ENCODE data around the gene SPIRE1. TPM values are rescaled to one million over a fixed set of nuclear protein-coding genes. Genes with fewer than 3 reads are reported as not detected.

Gene SPIRE1
- total RNA-seq, 6 experiments from 2014 or later: 22.2 to 33.7 (median 28.2) TPM

DNA sequence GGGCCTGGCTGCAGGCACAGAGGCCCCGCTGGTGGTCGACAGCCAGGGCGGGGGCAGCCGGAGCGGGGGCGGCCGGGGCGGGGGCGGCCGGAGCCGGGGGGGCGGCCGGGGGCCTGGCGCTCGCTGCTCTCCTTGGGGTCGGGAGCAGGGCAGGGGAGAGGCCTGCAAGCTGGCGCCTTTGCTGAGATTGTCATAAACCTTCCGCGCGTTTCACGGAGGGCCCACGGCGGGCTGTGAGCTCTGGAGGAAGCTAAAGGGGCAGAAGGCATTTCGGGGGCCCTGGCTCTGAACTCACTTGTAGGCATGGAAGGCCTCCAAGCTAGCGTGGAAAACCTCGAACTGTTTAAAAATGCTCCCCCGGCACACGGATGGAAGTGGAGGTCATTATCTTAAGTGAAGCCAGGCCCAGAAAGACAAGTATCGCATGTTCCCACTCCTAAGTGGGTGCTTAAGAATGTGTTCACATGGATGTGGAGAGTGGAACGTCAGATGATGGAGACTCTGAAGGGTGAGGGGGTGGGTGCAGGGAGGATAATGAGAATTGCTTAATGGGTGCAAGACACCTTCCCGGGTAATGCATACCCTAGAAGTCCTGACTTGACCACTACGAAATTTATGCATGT, 249.5 kb downstream of the SPIRE1 start:
- Mint-ChIP-seq H3K36me3 (ENCODE audit: low read depth) (peaks cover 12% of the 10 kb centered on the region), H3K27ac (peak overlapping the region; percentile 90), H3K9me3 (no peaks in the 10 kb centered on the region), H3K4me1 (ENCODE audit: low read depth) (peaks cover 64% of the 10 kb centered on the region), H3K27me3 (ENCODE audit: insufficient read depth) (no peaks in the 10 kb centered on the region; the same call in 1 of the 2 replicates), H3K4me3 (peak overlapping the region; percentile 98)
- no peak for DNase-seq
- TF ChIP-seq, protein P1, sequence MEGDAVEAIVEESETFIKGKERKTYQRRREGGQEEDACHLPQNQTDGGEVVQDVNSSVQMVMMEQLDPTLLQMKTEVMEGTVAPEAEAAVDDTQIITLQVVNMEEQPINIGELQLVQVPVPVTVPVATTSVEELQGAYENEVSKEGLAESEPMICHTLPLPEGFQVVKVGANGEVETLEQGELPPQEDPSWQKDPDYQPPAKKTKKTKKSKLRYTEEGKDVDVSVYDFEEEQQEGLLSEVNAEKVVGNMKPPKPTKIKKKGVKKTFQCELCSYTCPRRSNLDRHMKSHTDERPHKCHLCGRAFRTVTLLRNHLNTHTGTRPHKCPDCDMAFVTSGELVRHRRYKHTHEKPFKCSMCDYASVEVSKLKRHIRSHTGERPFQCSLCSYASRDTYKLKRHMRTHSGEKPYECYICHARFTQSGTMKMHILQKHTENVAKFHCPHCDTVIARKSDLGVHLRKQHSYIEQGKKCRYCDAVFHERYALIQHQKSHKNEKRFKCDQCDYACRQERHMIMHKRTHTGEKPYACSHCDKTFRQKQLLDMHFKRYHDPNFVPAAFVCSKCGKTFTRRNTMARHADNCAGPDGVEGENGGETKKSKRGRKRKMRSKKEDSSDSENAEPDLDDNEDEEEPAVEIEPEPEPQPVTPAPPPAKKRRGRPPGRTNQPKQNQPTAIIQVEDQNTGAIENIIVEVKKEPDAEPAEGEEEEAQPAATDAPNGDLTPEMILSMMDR (IDR thresholded peaks at IDR 0.05): no peak

DNA sequence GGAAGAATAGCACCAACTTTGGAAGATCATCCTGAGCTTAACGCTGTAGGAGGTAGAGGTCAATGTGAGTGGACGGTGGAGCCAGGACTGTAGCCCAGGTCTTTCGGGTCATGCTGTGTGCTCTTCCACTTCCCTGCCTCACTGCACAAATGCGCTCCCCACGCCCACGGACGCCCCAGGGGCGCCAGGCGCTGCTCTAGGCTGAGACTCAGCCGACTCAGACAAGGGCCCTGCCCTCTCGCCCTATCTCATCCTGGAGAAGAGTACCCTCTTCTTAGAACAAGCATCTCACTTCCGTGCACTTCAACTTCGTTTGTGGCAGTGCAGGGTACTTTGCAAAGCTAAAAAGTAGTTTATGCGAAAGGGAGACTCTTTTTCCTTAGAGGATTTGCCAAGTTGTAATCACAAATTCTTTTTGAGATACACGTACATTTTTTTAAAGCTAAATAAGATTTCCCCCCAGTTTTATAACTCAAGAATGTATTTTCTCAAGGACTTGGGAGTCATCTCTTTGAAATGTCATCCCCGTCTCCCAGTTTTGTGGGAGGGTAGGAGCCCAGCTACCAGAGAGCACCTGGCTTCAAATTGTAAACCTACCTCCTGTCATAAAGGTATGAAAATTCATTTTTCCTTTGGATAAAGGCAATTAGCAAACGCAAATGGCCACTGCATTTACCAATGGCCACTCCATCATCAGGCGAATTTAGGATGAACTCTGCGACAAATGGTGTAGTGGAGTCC, 251.4 kb downstream of the SPIRE1 start:
- Mint-ChIP-seq H3K36me3 (ENCODE audit: low read depth) (peaks cover 12% of the 10 kb centered on the region), H3K27me3 (ENCODE audit: insufficient read depth) (no peaks in the 10 kb centered on the region; the same call in 1 of the 2 replicates), H3K4me3 (peak overlapping the region; percentile 85), H3K9me3 (no peaks in the 10 kb centered on the region), H3K4me1 (ENCODE audit: low read depth) (peaks cover 75% of the 10 kb centered on the region), H3K27ac (no peak overlapping the region)
- no peak for DNase-seq
- TF ChIP-seq, protein P1 (IDR thresholded peaks at IDR 0.05): no peak

DNA sequence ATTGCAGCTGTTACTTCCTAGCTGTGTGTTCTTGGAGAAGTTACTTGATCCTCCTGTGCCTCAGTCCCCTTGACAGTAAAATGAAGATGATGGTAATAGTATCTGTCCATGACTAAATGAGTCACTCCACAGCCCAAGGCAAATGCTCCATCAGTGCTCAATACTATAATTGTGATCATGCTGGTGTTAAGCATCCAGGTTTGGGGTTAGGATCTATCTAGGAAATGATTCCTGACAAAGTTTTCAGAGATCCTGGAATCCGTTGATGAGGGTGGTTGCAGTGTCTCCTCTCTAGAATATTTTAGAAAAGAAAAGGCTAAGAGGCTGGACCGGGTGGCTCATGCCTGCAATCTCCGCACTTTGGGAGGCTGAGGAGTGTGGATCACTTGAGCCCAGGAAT, 252.8 kb downstream of the SPIRE1 start:
- H3K4me1 Mint-ChIP-seq (ENCODE audit: low read depth): peaks cover 64% of the 10 kb centered on the region

DNA sequence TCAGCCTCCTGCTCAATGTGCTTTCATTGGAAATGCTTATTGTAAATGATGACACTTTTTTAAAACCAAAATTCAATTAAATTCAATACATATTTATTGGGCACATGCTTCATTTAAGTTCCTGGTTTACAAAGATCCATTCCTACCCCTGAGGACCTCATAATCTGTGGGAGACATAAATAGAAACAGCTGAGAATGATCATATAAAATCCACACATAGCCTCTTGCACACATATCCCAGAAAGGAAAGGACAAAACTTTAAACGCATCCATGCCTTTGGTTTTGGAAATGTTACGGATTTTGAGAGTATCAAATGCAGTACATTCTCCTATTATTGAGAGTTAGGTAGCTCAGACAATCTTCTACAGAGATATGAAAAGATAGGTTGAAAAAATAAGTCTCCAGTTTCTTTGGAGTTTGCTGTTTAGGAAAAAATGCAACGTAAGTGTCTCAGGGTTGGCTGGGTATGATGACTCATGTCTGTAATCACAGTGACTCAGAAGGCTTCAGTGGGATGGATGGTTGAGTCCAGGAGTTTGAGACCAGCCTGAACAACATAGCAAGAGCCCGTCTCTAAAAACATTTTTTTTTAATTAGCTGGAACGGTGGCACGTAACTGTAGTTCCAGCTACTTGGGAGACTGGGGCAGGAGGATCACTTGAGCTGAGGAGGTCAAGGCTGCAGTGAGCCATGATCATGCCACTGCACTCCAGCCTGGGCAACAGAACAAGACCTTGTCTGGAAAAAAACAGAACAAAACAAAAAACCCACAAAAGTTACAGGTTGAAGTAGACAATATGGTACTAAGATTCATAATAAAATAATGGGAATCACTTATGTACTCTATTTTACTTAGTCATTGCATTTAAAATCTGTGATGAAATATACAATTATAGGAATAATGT, 254.1 kb downstream of the SPIRE1 start:
- no peaks in the 10 kb centered on the region; the same call in 1 of the 2 replicates for H3K27me3 Mint-ChIP-seq (ENCODE audit: insufficient read depth)
- peaks cover 53% of the 10 kb centered on the region for H3K4me1 Mint-ChIP-seq (ENCODE audit: low read depth)
- DNase-seq: peak; percentile 88
- peaks cover 6% of the 10 kb centered on the region for H3K36me3 Mint-ChIP-seq (ENCODE audit: low read depth)
- TF ChIP-seq, protein P1 (IDR thresholded peaks at IDR 0.05): no peak
- H3K4me3 Mint-ChIP-seq: peak overlapping the region; percentile 58
- no peaks in the 10 kb centered on the region for H3K9me3 Mint-ChIP-seq
- H3K27ac Mint-ChIP-seq: peak overlapping the region; percentile 89

More for the DNA sequence above, 252.8 kb downstream of the SPIRE1 start:
- Mint-ChIP-seq H3K27ac (no peak overlapping the region), H3K4me3 (no peak overlapping the region), H3K36me3 (ENCODE audit: low read depth) (peaks cover 8% of the 10 kb centered on the region), H3K27me3 (ENCODE audit: insufficient read depth) (no peaks in the 10 kb centered on the region; the same call in 1 of the 2 replicates), H3K9me3 (no peaks in the 10 kb centered on the region)
- TF ChIP-seq, protein P1 (IDR thresholded peaks at IDR 0.05): no peak
- DNase-seq: no peak

DNA sequence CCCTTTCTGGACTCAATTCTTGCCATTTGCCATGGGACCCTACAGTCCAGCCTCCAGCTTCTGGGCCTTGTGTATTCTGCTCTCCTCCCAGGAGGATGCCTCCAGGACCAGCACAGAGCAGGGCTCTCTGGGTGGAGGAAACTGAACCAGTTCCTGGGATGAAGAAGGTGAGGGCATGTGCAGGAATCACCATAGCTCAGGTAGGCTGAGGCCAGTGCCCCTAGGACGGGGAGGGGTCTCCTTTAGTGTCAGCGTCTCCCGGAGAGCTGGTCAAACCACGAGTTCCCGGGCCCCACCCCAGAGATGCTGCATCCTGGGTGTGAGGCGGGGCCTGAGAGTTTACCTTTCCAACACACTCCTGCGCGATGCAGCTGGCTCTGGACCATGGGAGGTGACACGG, 256.0 kb downstream of the SPIRE1 start:
- Mint-ChIP-seq H3K9me3 (no peaks in the 10 kb centered on the region), H3K4me3 (no peak overlapping the region), H3K4me1 (ENCODE audit: low read depth) (peaks cover 46% of the 10 kb centered on the region), H3K27me3 (ENCODE audit: insufficient read depth) (peaks cover 4% of the 10 kb centered on the region), H3K36me3 (ENCODE audit: low read depth) (no peaks in the 10 kb centered on the region), H3K27ac (no peak overlapping the region)
- DNase-seq: no peak
- TF ChIP-seq, protein P1 (IDR thresholded peaks at IDR 0.05): no peak
